ENCODE data around the gene HP. TPM values are rescaled to one million over a fixed set of nuclear protein-coding genes. Genes with fewer than 3 reads are reported as not detected.

The HP gene
- total and polyA plus RNA-seq, 10 of the 15 experiments (the other 5 are each of a cell fraction or from before 2014, with no cell fraction given): 10.8 TPM; not detected in 9

GRCh38 chr16:72043539-72043938 lies 10.8 kb upstream of the HP start:
- ChIA-PET POLR2A (no interaction called here), SMC1A (ENCODE audit: uncharacterized antibody, unreplicated experiment) (no interaction called here), RAD21 (ENCODE audit: unreplicated experiment) (no interaction called here), CTCF (interaction anchor here (1.5 kb wide), 1 partner anchor 81 kb away, joined by 4 read pairs; no protein-coding TSS in a partner anchor)
- in situ Hi-C loops (cut with MboI) (no loop called here), intact Hi-C loops (cut with micrococcal nuclease; ENCODE audit: unreplicated experiment) (no loop called here)
- WGBS (ENCODE audit: insufficient coverage, insufficient replicate concordance, low lambda C conversion rate, missing lambda C conversion rate): 26% methylated on average over 1 of the region's 1 CpG
- Histone ChIP-seq H3K9me3 (replicated peaks; ENCODE audit: control insufficient read depth, insufficient read depth, low read length) (no peaks in the 10 kb centered on the region), H3K4me1 (ENCODE audit: control insufficient read depth, insufficient read depth, low read length) (no peaks in the 10 kb centered on the region), H4K20me1 (ENCODE audit: control insufficient read depth, insufficient read depth) (no peaks in the 10 kb centered on the region), H3K4me2 (ENCODE audit: control insufficient read depth, insufficient read depth) (no peak overlapping the region), H3K79me2 (ENCODE audit: control insufficient read depth, insufficient read depth, low read length) (no peaks in the 10 kb centered on the region), H2AFZ (ENCODE audit: control insufficient read depth, low read depth, low read length) (no peak overlapping the region), H3K4me3 (no peak overlapping the region), H3K36me3 (ENCODE audit: control insufficient read depth in 2 of 2, insufficient read depth in 2 of 2, low read length in 1 of 2) (no peaks in the 10 kb centered on the region), H3K9ac (ENCODE audit: control insufficient read depth, insufficient read depth, low read length) (no peak overlapping the region), H3K27ac (ENCODE audit: control insufficient read depth, insufficient read depth) (no peak overlapping the region), H3K27me3 (replicated peaks in 1 of 2; ENCODE audit: control insufficient read depth in 2 of 2, insufficient read depth in 2 of 2, low read length in 1 of 2) (no peaks in the 10 kb centered on the region)
- no peak for TF ChIP-seq TARDBP (IDR thresholded peaks at IDR 0.05; ENCODE audit: borderline replicate concordance)
- no peak for TF ChIP-seq CUX1 (IDR thresholded peaks at IDR 0.05; ENCODE audit: insufficient replicate concordance, low read depth, low read length)
- TF ChIP-seq CHD1 (IDR thresholded peaks at IDR 0.05; ENCODE audit: low read depth, low read length): no peak
- TF ChIP-seq ZNF687 (IDR thresholded peaks at IDR 0.05): no peak
- TF ChIP-seq CTCF (IDR thresholded peaks at IDR 0.05 in 2 of 3, conservative IDR thresholded peaks at IDR 0.05 in 1 of 3; ENCODE audit: control insufficient read depth in 2 of 3, extremely low read depth in 1 of 3, insufficient read depth in 1 of 3, low read depth in 3 of 3, low read length in 3 of 3): no peak
- no peak for TF ChIP-seq FOS (IDR thresholded peaks at IDR 0.05; ENCODE audit: borderline replicate concordance, extremely low read depth, insufficient read length)
- no peak for TF ChIP-seq LARP7 (IDR thresholded peaks at IDR 0.05)
- TF ChIP-seq GABPA (IDR thresholded peaks at IDR 0.05; ENCODE audit: low read depth): no peak
- TF ChIP-seq SP1 (IDR thresholded peaks at IDR 0.05; ENCODE audit: low read depth, low read length): no peak
- TF ChIP-seq HDAC6 (IDR thresholded peaks at IDR 0.05; ENCODE audit: unreplicated experiment): no peak
- no peak for TF ChIP-seq ZNF384 (IDR thresholded peaks at IDR 0.05; ENCODE audit: borderline replicate concordance, low read depth, low read length)
- TF ChIP-seq BCL11A (IDR thresholded peaks at IDR 0.05; ENCODE audit: low read depth, low read length): no peak
- BruUV-seq (replicated peaks): no TSS peak
- ATAC-seq (no peak), DNase-seq (ENCODE audit: low read depth, low spot score) (no peak), FAIRE-seq (no peak)

Measured in GM12878 (cell line).